GM20000 (cell line): Measurements from ENCODE around the gene MPC1.
"Not testable (repeated sequence)": the region's sequence is repeated elsewhere in the genome, so short reads cannot be mapped to it uniquely, and the experiment has no call there.

Source experiments
- DNase-seq: peaks from one replicate; pipeline ENCODE4 v3.0.0; 2012; ENCODE audit warnings: low spot score
- CTCF ChIP-seq: IDR thresholded peaks from 2 replicates; pipeline ENCODE4 v1.5.1; 2012; ENCODE audit warnings: mild to moderate bottlenecking, control low read depth; ENCODE audit errors: extremely low read depth, missing control alignments

Gene MPC1

GRCh38 chr6:166365221-166365620, 17.5 kb downstream of the MPC1 start:
- no peak for DNase-seq

GRCh38 chr6:166364456-166364855, 18.3 kb downstream of the MPC1 start:
- DNase-seq: no peak
- TF ChIP-seq CTCF: no peak

More at GRCh38 chr6:166365221-166365620, 17.5 kb downstream of the MPC1 start:
- no peak for TF ChIP-seq CTCF

GRCh38 chr6:166362427-166362826, 20.3 kb downstream of the MPC1 start:
- DNase-seq: not testable (repeated sequence)

GRCh38 chr6:166361077-166361429, 21.7 kb downstream of the MPC1 start:
- no peak for TF ChIP-seq CTCF
- no peak for DNase-seq

- DNase-seq: no peak
- TF ChIP-seq CTCF: no peak
Observed at GRCh38 chr6:166360243-166361076, 22.3 kb downstream of the MPC1 start.

GRCh38 chr6:166355552-166355951, 27.2 kb downstream of the MPC1 start:
- TF ChIP-seq CTCF: no peak
- DNase-seq: no peak

GRCh38 chr6:166354965-166355364, 27.8 kb downstream of the MPC1 start:
- no peak for DNase-seq
- no peak for TF ChIP-seq CTCF

- DNase-seq: no peak
- TF ChIP-seq CTCF: no peak
Observed at GRCh38 chr6:166354143-166354542, 28.6 kb downstream of the MPC1 start.
